Testis (tissue), 3 donors: ENCODE results near the gene WWC2. TPM values are rescaled to one million over a fixed set of nuclear protein-coding genes. Genes with fewer than 3 reads are reported as not detected.

Source experiments
- DNase-seq: peaks from one replicate; pipeline ENCODE4 v3.0.0-alpha.2; 2019
- H3K27ac ChIP-seq, 2 donors: fragments of 200-600 bp; sonication (generic); one replicate each; pipeline ENCODE4 v1.5.1; 2019
- H3K27me3 ChIP-seq: fragments of 200-600 bp; sonication (generic); one replicate; pipeline ENCODE4 v1.5.1; 2019
- H3K36me3 ChIP-seq: fragments of 200-600 bp; sonication (generic); one replicate; pipeline ENCODE4 v1.5.1; 2017; ENCODE audit warnings: low read depth; ENCODE audit errors: missing control alignments
- H3K4me1 ChIP-seq: fragments of 200-600 bp; sonication (generic); one replicate; pipeline ENCODE4 v1.5.1; 2019
- H3K4me3 ChIP-seq, 2 donors: fragments of 200-600 bp; sonication (generic); one replicate each; pipeline ENCODE4 v1.5.1; 2017 to 2019
- H3K9me3 ChIP-seq: fragments of 200-600 bp; sonication (generic); one replicate; pipeline ENCODE4 v1.5.1; 2017
- POLR2A ChIP-seq: fragments of 450-650 bp; IDR thresholded peaks from one replicate; pipeline ENCODE4 v1.6.1; 2017; ENCODE audit warnings: antibody characterized with exemption, mild to moderate bottlenecking, moderate library complexity
- WGBS, 2 donors: methylation state at CpG; one replicate each; pipeline ENCODE4 v1.1.5; 2018; 5-methylcytosine and 5-hydroxymethylcytosine counted together
- intact Hi-C: fragments of 100-400 bp; cut with DNase I; formaldehyde crosslinking; loops from one replicate; pipeline ENCODE4 v1.15.1; 2023; ENCODE audit warnings: low total_unique reads
- polyA plus RNA-seq: library from polyadenylated mRNA; stranded (reverse); fragments of 350-450 nt; fragmentation: Illumina TruSeq; extraction: RNeasy Lipid Tissue Mini Kit (QIAGEN cat#74804); gene quantifications from one replicate; pipeline ENCODE4 v1.2.3, GENCODE V29; 2014; ENCODE audit warnings: low read depth, low replicate concordance; ENCODE audit not compliant: insufficient read depth
- total RNA-seq, 2 donors: library from RNA; depleted of rRNA; stranded (reverse); fragments of >200 nt; gene quantifications; one replicate each; pipeline ENCODE4 v1.2.3, GENCODE V29; 2016
- TF ChIP-seq, protein P1 (sequence below), 3 experiments: fragments of 450-650 bp in 2 of 3; fragments of 200-600 bp in 1 of 3; sonication (generic) in 1 of 3; IDR thresholded peaks; one replicate each; pipeline ENCODE4 v1.5.1; 2016 to 2019; ENCODE audit warnings: antibody characterized with exemption in 3 of 3, mild to moderate bottlenecking in 2 of 3, moderate library complexity in 1 of 3

WWC2 gene
- total and polyA plus RNA-seq, 3 donors from 2014 or later: 34.4 to 76.7 (median 64.2) TPM

DNA sequence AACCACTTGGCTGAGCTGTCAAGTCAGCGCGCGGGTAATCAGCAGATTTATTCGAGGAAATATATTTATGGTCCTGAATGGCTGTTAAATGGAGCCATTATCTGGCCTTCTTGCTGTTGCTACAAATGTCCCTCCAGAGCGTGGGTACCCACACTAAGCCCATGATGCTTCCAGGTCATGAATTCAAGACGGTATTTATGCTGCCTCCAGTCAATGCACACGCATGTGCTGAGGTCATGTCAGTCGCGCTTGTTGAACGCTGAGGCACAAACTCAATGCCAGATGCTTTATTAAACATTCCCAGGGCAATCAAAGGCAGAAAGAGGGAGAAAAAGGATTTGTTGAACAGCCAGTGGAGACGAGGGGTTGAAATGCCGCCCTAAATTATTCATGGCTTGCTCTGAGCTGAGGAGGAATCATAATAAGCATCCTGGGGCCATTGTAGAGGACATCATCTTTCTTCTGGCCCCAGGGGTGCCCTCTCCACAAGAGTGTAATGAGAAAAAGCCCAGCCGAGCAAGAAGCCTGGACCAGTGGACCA lies 259.2 kb downstream of the WWC2 start:
- no peak for TF ChIP-seq POLR2A
- TF ChIP-seq, protein P1, sequence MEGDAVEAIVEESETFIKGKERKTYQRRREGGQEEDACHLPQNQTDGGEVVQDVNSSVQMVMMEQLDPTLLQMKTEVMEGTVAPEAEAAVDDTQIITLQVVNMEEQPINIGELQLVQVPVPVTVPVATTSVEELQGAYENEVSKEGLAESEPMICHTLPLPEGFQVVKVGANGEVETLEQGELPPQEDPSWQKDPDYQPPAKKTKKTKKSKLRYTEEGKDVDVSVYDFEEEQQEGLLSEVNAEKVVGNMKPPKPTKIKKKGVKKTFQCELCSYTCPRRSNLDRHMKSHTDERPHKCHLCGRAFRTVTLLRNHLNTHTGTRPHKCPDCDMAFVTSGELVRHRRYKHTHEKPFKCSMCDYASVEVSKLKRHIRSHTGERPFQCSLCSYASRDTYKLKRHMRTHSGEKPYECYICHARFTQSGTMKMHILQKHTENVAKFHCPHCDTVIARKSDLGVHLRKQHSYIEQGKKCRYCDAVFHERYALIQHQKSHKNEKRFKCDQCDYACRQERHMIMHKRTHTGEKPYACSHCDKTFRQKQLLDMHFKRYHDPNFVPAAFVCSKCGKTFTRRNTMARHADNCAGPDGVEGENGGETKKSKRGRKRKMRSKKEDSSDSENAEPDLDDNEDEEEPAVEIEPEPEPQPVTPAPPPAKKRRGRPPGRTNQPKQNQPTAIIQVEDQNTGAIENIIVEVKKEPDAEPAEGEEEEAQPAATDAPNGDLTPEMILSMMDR (IDR thresholded peaks at IDR 0.05): no peak
- Histone ChIP-seq H3K4me1 (no peaks in the 10 kb centered on the region), H3K9me3 (no peaks in the 10 kb centered on the region), H3K27me3 (no peaks in the 10 kb centered on the region), H3K4me3 (no peak overlapping the region), H3K36me3 (no peaks in the 10 kb centered on the region), H3K27ac (no peak overlapping the region)
- DNase-seq: no peak
- intact Hi-C loops: no loop called here
- 90 to 95% methylated on average over 13 of the region's 13 CpGs for WGBS, 2 donors

GRCh38 chr4:183360161-183360919 lies 261.3 kb downstream of the WWC2 start:
- H3K27ac ChIP-seq: no peak overlapping the region
- H3K4me3 ChIP-seq: no peak overlapping the region
- DNase-seq: peak; percentile 62
- H3K9me3 ChIP-seq: no peaks in the 10 kb centered on the region
- TF ChIP-seq, protein P1 (IDR thresholded peaks at IDR 0.05): no peak
- TF ChIP-seq POLR2A: no peak
- H3K36me3 ChIP-seq: no peaks in the 10 kb centered on the region
- no peaks in the 10 kb centered on the region for H3K27me3 ChIP-seq
- WGBS, 2 donors: 49 to 56% methylated on average over 11 of the region's 11 CpGs
- intact Hi-C loops: no loop called here
- H3K4me1 ChIP-seq: no peaks in the 10 kb centered on the region

- H3K27ac ChIP-seq: no peak overlapping the region
- no peaks in the 10 kb centered on the region for H3K4me1 ChIP-seq
- no peaks in the 10 kb centered on the region for H3K36me3 ChIP-seq
- H3K27me3 ChIP-seq: no peaks in the 10 kb centered on the region
- TF ChIP-seq, protein P1 (IDR thresholded peaks at IDR 0.05): no peak
- no peak for TF ChIP-seq POLR2A
- DNase-seq: no peak
- 90 to 93% methylated on average over 4 of the region's 4 CpGs for WGBS, 2 donors
- H3K9me3 ChIP-seq: no peaks in the 10 kb centered on the region
- intact Hi-C loops: no loop called here
- no peak overlapping the region for H3K4me3 ChIP-seq
Measured at GRCh38 chr4:183362036-183362435, 263.0 kb downstream of the WWC2 start.

DNA sequence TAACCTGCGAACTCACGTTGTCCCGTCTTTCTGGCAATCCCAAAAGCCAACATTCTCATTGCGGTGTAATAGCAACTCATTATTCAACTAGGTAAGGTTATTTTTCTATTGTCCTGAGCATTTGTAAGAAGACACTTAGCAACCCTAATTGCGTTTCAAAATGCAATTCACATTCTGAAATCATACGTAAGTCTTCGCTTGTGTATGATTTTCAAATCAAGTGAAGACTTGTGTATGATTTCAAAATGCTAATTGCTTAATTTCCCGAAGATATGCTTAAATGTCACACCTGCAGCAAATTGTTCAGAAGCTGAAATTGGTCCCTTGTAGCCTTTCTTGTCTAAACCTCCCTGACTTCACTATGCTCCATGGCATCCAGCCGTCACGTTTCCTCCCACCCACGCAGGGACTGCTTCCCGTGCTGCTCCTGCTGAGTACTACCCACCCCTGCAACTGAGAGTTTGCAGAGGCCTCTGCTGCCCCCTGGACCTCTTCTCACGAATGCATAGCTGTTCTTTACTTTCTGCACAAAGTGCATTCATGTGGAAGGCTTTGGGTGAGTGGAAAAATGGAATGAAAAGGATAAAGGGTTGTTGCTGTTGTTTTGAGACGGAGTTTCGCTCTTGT lies 264.0 kb downstream of the WWC2 start:
- no peak for TF ChIP-seq POLR2A
- TF ChIP-seq, protein P1 (IDR thresholded peaks at IDR 0.05): no peak
- Histone ChIP-seq H3K27me3 (no peaks in the 10 kb centered on the region), H3K36me3 (no peaks in the 10 kb centered on the region), H3K4me3 (no peak overlapping the region), H3K27ac (no peak overlapping the region), H3K4me1 (no peaks in the 10 kb centered on the region), H3K9me3 (no peaks in the 10 kb centered on the region)
- intact Hi-C loops: no loop called here
- DNase-seq: no peak
- WGBS, 2 donors: 71 to 74% methylated on average over 15 of the region's 15 CpGs
